Esophagus squamous epithelium (tissue), 4 donors: Measurements from ENCODE around the gene PLD3.

Experiments
- CTCF ChIP-seq, 6 experiments: fragments of 450-650 bp in 4 of 6; fragments of 200-600 bp in 2 of 6; sonication (generic) in 2 of 6; IDR thresholded peaks; one replicate each; pipeline ENCODE4 v1.5.1; 2016 to 2019; ENCODE audit warnings: antibody characterized with exemption in 6 of 6, mild to moderate bottlenecking in 4 of 6, moderate library complexity in 4 of 6
- POLR2A ChIP-seq, 4 donors: fragments of 450-650 bp; IDR thresholded peaks; one replicate each; pipeline ENCODE4 v1.6.1; 2017; ENCODE audit warnings: antibody characterized with exemption in 4 of 4, mild to moderate bottlenecking in 4 of 4, moderate library complexity in 3 of 4

- TF ChIP-seq POLR2A (IDR thresholded peaks at IDR 0.05) (no peak), CTCF (IDR thresholded peaks at IDR 0.05) (no peak)
Measured at GRCh38 chr19:40314656-40315055, 33.8 kb upstream of the PLD3 start.
